Amygdala (tissue), 56 donors: ENCODE results near the gene L3MBTL4.
"Not testable (repeated sequence)": the region's sequence is repeated elsewhere in the genome, so short reads cannot be mapped to it uniquely, and the experiment has no call there.

Experiments
- DNase-seq, 56 donors: peaks; one replicate each; lab custom pipeline; 2025; lab: John Stamatoyannopoulos, UW

L3MBTL4 gene

DNA sequence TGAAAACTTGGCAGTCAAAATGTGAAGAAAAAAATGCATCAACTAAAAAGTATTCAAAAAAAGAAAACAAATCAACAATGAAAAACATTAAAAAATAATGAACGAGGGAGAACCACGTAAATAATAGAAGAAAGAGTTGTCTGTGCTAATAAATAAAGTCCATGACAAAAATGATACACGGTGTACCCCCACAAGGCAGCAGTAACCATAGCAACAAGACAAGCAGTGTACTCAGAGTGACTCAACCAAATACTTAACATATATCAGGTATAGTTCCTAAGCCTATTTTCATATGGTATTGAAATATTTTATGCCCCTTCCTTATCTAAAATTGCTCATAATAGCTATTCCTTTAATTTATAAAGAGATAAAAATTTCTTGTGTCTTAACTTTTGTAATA, 357.1 kb downstream of the L3MBTL4 start:
- no peak for DNase-seq

DNA sequence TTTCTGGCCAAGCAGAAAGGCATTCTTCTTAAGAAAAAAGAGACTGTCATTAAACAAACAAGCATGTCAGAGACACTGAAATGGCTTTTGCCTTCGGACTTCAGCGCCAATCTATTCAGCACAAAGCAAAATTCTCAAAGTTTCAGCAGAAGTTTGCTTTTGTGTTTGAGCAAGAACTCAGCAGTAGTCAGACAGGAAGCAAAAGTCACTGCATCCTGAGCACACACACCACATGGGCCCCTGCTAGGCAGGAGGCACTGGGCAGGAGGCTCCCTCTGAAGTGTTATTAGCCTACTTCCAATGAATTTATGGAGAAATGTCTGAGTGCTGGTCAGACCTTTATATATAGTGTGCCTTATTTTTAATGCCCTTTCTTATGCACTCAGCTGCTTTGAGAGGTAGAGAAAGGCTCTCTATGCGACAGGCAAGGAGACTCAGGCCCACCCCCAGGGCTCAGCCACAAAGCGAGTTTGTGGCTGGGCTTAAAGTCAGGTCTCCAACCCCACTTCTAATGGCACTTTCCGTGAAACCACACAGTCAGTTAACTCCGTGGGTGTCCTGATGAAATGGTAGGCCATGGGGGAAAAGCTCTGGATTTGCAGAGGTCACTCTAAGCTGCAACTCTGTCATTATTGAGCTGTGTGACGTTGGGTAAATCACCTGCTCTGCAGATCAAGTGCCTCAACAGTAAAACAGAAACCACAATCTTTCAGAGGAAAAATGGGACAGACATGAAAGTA, 358.4 kb downstream of the L3MBTL4 start:
- DNase-seq: no peak

DNA sequence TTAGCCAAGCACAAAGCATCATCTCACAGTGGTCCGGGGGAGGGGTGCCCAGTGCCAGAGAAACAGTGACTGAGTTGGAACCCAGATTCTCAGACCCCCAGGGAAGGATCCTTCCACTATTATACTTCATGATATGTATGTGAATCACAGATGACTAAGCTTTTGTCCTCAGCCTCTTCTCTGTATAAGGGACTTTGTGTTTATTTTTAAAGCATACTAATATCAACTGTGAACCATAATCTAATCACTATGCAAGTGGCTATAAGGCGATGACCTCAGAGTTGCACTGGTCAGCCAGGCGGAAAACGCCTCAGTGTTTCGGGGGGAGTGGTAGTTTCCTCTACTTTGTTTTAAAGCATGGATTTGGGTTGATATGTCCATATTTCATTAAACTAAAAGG, 359.0 kb downstream of the L3MBTL4 start:
- no peak for DNase-seq

DNA sequence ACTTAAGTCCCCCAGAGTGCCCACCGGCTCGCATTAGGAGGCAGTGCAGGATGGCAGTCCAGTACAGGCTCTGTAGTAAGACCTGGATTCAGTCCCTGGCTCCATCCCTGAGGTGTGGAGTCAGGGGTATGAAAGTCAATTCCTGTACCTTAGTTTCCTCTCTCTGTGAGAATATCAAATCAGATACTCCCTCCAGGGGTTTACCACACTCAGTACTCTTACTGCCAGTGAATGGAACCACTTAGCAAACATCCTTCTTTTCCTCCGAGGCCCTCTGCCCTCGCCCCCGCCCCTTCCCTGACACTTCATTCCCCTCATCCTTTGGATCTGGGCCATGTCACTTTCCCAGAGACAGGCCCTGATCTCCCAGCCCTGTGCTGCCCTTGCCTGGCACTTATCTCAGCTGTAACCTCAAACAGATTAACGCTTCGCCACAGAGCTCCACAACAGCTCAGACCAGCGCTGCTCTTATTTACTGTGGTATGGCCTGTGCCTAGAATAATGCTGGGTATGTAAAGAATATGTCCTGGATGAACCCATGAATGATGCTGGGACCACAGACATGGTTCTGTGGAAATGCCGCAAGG, 360.4 kb downstream of the L3MBTL4 start:
- no peak for DNase-seq

DNA sequence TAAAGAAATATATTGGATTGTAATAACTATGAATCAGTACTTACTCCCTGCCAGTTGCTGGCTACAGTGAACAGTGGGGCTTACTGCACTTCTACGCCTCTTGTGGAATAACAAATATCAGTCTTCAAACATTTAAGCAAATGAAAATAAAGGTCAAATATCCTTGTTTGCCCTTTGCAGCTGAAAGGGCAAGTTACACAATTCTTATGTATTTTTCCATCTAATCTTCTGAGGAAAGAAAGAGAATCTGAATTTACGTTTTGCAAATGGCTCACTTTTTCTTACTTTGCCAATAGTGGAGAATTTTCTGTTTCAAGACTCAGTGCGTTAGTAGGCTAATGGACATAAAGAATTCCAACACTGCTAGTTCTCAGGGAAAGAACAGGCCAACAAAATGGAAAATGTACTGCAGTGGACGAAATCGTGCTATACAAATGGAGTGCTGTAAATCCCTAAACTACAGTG, 362.2 kb downstream of the L3MBTL4 start:
- DNase-seq: no peak

DNA sequence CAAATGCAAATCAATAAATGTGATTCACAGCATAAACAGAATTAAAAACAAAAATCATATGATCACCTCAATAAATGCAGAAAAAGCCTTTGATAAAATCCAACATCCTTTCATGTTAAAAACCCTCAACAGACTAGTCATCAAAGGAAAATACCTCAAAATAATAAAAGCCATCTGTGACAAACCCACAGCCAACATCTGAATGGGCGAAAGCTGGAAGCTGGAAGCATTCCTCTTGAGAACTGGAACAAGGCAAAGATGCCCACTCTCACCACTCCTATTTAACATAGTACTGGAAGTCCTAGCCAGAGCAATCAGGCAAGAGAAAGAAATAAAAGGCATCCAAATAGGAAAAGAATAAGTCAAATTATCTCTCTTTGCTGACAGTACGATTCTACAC, 367.1 kb downstream of the L3MBTL4 start:
- DNase-seq: not testable (repeated sequence)

DNA sequence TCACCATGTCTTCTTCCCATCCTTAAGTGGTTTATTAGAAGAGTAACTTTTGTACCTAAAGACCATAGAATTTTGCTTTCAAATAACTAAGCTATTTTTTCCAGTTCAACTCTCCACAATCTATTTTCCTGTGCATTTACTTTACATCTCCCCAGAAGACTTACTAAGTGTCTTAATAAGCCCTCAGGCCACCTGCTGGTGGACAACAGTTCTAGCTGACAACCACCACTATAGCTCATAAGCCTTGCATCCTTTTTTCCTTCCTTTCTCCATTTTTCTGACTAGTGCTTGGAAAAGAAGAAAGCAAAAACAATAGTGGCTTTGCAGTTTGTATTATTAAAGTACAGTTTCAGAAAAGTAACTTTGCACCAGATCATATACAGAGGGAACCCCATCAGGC, 369.9 kb downstream of the L3MBTL4 start:
- DNase-seq: no peak

DNA sequence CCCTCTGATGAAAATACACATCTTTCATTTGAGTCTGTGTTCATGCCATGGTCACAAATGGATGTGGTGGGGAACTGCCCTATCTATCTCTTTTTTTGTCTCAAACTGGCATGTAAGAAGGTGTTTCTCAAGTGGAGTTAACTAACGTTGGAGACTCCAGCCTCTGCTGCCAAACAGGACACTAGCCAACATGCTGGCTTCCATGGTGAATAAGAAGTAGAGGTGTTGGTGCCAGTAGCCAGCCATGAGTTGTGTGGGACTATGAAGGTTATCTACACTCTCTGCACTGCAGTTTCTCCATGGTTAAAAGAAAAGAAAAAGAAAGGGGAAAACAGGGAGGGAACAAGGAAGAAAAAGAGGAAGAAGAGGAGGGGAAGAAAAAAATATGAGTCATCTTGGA, 370.4 kb downstream of the L3MBTL4 start:
- DNase-seq: no peak

DNA sequence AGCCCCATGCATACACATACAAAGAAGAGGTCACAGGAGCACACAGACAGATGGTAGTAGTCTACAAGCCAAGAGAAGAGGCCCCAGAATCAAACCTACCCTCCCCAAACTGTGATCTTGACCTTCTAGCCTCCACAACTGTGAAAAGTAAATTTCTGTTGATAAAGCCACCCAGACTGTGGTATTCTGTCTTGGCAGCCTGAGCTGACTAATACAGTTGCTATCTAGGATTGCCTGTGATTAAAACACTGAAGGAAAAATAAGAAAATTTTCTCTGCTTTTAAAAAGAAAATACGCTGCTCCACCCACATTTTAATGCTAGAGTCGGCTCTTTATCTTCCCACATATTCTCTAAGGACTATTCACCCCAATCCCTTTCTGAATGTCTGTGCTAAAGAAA, 375.7 kb downstream of the L3MBTL4 start:
- no peak for DNase-seq

DNA sequence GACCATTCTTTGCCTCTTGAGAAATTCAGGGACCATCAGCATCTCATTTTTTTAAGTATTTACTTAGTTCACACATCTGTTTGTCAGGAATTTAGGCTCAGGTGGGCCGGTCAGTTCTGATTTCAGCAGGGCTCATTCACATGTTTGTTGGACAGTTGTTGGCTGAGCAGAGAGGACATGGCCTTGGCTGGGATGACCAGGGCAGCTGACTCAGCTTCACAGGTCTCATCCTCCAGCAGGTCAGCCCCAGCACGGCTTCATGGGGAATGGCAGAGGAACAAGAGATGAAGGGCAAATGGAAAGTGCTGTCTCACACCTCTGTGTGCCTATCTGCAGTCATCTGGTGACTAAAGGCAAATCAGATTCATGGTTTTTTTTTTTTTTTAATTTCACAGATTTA, 383.3 kb downstream of the L3MBTL4 start:
- no peak for DNase-seq

DNA sequence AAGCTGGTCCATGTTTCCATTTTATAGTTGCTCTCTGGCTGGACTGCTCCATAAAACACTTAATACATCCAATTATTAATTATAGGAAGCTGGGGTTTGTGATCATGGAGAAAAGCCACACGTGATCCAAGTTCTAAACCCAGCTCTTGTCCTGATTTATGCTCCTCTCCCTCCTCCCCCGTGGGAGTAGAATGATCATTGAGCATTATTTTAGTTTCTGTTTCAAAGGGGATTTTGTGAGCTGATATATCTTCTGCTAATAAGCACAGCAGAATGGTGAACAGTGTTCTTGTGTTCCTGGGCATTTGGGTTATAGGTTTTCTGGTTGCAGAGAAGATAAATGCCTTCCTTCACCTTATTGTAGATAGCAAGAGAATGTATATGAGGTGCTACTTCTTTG, 383.7 kb downstream of the L3MBTL4 start:
- DNase-seq: no peak

DNA sequence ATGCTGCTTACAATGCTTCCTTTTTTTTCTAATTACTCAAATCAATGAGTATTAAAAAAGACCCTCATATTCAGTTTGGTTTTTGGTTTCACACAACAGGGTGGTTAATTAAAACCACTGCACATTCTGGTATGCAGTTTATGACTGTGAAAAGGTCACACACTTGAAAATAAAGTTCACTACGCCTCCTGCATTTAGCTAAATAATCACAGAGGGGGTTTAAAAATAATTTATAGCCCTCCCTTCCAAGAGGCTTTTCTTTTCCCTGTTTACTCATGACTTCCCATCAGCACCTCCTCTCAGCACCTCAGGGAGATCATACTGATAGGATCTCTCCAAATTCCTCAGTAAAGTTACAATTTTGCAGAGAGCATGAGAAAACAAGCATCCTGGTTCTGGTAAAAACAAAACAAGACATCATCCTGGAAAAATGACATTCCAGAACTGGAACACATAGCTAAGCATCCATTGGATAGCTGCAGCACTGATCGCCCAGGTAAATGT, 389.9 kb downstream of the L3MBTL4 start:
- no peak for DNase-seq

DNA sequence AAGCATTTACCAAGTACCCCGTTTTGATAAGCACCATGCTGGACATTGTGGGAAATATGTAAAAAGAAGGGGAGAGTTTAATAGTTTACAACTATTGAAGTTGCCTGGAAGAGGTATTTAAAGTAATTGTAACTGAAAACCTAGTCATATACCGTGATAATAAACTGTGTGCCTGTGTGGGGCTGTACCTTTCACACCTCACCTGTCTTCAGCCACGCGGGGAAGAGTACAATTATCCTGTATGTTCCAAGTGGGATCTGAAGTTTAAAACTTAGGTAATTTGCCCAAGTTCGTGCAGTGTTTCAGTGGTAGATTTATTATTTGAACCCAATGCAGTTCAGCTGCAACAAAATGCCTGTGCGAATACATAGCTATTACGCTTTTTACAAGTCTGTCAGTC, 391.2 kb downstream of the L3MBTL4 start:
- DNase-seq: no peak

DNA sequence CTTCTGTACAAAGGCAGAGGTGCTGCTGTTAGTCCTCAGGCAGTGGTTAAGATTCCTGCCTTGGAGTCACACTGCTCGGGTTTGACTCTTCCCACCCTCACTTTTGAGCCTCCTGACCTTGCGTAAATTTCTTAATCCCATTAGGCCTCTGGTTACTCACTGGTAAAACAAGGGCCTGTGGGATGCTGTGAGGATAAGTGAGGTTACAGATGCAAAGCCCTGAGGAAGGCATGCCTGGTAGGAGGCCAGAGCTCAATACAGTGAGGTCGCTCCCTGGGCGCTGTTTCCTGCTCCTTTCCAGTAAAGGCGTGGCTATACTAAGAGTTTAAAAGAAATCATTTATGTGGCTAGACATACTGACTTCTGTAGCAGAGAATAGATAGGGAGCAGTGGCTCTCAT, 391.9 kb downstream of the L3MBTL4 start:
- DNase-seq: no peak

DNA sequence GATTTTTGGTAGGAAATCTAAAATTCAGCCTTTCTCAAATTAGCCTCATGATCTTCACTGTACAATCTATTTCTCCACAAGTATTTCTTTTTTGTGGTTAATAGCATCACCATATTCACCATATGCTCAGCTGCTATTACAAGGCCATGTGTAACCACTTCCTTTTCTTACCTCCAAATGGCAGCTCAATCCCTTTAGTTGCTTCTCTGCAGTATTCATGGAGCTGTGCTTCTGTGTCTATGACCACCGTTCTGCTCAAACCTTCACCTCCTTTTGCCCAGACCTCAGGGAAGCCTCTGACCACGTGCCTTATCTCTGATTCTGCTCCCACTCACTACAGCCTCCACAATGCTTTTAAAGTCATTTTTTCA, 392.7 kb downstream of the L3MBTL4 start:
- DNase-seq: no peak

DNA sequence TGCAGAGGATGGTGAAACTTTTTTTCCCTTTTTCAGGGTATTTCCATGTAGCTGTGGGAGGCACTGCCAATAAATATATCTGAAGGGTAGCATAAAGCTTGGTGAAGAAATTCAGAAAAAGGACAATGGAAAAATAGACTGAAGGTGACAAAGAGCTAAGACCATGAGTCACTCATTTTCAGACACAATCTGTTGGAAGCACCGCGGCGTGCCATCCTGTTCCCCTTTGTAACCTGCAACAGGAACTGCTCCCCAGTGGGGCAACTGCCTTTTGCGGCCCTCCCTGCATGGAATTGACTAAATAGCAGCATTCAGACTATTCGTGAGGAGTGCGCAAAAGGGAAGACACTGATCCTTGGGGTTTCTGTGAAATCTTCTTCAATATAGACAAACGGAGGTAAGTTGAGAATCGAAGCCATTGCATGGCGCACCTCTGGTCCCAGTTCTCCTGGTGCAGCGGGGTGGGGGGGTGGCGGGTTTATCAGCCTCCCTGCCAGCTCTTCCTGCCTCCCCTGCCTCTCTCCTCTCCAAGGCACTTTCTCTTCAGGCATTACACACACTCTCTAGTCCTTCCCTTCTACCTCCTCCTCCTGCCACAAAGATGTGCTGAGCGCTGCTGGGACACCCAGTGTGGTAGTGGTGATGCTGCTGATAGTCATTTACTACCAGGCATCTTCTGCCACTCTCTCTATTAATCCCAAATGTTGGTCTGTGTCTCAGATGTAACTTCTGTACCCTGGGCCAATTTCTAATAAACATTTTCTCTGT, 393.2 kb downstream of the L3MBTL4 start:
- DNase-seq: no peak

DNA sequence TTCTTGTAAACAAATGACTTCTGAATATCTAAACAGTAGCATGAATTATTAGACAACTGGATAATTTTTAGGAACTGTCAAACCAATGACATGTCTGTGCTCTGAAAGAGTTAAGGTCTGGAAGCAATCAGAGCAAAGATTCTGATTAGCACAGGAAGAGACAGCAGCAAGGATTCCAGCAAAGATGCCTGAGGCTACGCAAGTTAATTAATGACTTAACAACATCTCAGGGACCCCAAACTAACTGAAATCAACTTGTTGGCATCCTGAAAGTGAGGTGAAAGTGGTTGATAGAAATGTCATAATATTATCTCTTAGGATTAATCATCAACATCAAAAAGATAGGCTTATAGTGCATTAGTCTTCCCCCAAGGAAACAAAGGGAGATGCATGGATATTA, 396.0 kb downstream of the L3MBTL4 start:
- DNase-seq: no peak

DNA sequence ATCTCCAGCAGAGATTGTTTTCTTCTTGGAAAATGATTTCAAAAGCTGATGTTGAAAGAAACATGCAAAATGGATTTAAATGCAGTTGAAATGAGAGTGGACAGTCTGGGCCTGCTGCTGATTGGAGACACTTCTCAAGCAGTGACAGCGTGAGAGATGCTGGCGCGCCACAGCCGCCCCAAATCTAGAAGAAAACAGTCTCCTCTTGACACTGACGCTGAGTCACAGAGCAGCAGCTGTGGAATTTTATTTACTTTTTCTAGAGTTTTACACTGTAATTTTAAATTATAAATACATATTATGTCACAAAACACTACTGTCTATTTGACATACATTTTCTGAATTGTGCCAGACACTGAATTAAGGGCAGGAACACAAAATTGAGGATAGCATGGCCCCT, 397.5 kb downstream of the L3MBTL4 start:
- no peak for DNase-seq

DNA sequence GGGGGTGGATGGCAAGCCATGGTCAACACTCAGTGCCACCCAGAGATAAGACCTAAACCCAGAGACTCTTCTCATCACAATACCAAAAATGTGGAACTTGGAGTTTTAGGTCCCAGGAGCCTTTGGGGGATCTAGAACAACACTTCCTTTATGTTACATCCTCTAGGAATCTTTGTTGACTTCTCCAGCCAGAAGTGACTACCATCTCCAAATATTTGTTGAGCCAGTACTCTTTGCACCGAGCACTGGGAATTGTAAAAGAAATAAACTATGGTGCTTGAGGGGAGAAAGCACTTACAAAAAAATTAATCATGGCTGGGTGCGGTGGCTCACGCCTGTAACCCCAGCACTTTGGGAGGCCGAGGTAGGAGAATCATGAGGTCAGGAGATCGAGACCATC, 399.3 kb downstream of the L3MBTL4 start:
- no peak for DNase-seq

DNA sequence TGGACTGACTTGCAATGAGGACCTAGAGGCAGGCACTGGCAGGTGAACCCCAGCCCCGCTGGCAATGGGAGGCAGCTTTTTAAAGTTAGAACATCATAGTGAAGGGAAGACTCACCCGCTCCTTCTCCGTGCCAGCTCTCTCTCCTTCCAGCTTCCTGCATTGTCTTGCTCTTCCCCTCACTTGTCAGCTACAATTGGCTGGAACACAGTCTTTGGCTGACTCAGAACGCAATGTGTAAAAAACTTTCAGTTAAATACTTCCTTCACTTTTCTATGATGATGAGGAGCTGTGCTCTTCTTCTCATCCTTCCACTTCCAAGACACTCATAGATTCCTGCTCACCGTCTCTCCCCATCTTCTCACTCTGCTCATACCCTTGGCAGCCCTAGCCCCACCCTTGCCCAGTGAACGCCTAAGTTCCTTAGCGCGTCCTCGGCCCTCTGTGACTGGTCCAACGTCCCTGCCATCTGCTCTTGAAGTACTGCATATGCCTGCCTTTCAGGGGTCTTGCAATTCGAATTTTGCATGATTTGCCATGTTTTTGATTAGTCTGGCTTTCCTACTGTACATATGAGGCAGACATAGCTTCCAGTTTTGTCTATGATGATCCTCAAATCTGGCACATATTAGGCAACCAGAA, 401.4 kb downstream of the L3MBTL4 start:
- no peak for DNase-seq

DNA sequence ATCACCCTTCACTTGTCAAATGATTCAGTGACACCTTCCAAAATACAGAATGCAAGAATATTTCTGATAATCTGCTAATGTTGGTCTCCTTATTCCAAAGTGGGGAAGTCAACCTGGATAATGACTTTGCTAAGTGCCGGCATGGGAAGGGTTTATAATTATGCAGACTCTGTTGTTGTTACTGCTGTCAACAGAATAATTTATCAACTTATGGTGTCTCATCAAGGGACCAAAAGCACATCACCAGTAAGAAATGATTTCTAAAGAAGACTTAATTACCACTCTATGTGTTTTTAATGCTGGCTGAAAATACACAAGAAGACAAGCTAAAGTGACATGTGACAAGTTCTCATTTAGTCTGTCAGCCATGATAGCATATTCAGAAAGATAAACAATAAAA, 403.8 kb downstream of the L3MBTL4 start:
- DNase-seq: no peak
